Hepatocyte (in vitro differentiated cells): Measurements from ENCODE around the gene RPS6KA2. TPM values are rescaled to one million over a fixed set of nuclear protein-coding genes. Genes with fewer than 3 reads are reported as not detected.

Experiments
- DNase-seq: peaks from one replicate; pipeline ENCODE4 v3.0.0-alpha.2; 2016; ENCODE audit warnings: low spot score
- H2AFZ ChIP-seq: fragments of 200-600 bp; sonication (generic); 2 replicates; pipeline ENCODE4 v1.6.0; 2016; ENCODE audit warnings: antibody characterized with exemption, mild to moderate bottlenecking
- H3K27ac ChIP-seq: fragments of 200-600 bp; sonication (generic); 2 replicates; pipeline ENCODE4 v1.5.1; 2016; ENCODE audit warnings: mild to moderate bottlenecking
- H3K27me3 ChIP-seq: fragments of 200-600 bp; sonication (generic); 2 replicates; pipeline ENCODE4 v1.6.1; 2016
- H3K36me3 ChIP-seq: fragments of 200-600 bp; sonication (generic); replicated peaks from 2 replicates; pipeline ENCODE4 v1.5.1; 2016; ENCODE audit warnings: low read depth; ENCODE audit not compliant: insufficient read depth
- H3K4me1 ChIP-seq: fragments of 200-600 bp; sonication (generic); 2 replicates; pipeline ENCODE4 v1.5.1; 2016; ENCODE audit warnings: mild to moderate bottlenecking, moderate library complexity; ENCODE audit not compliant: insufficient read depth
- H3K4me2 ChIP-seq: fragments of 200-600 bp; sonication (generic); 2 replicates; pipeline ENCODE4 v1.6.0; 2016
- H3K4me3 ChIP-seq: fragments of 200-600 bp; sonication (generic); 2 replicates; pipeline ENCODE4 v1.5.1; 2016; ENCODE audit warnings: mild to moderate bottlenecking
- H3K79me2 ChIP-seq: fragments of 200-600 bp; sonication (generic); 2 replicates; pipeline ENCODE4 v1.6.0; 2017; ENCODE audit warnings: mild to moderate bottlenecking
- H3K9me2 ChIP-seq: fragments of 200-600 bp; sonication (generic); replicated peaks from 2 replicates; pipeline ENCODE4 v1.6.0; 2017; ENCODE audit warnings: mild to moderate bottlenecking; ENCODE audit not compliant: insufficient read depth
- H3K9me3 ChIP-seq: fragments of 200-600 bp; sonication (generic); 2 replicates; pipeline ENCODE4 v1.5.1; 2016; ENCODE audit warnings: low read depth, mild to moderate bottlenecking
- H4K20me1 ChIP-seq: fragments of 200-600 bp; sonication (generic); 2 replicates; pipeline ENCODE4 v1.6.0; 2016; ENCODE audit warnings: mild to moderate bottlenecking; ENCODE audit not compliant: insufficient read depth, poor library complexity, severe bottlenecking
- CTCF ChIP-seq: fragments of 200-600 bp; sonication (generic); IDR thresholded peaks from 2 replicates; pipeline ENCODE4 v1.5.1; 2016; ENCODE audit warnings: antibody characterized with exemption, mild to moderate bottlenecking; ENCODE audit not compliant: poor library complexity
- EZH2 ChIP-seq: fragments of 200-600 bp; sonication (generic); IDR thresholded peaks from 2 replicates; pipeline ENCODE4 v1.6.1; 2016; ENCODE audit warnings: antibody characterized with exemption, mild to moderate bottlenecking, borderline replicate concordance
- EZH2phosphoT487 ChIP-seq: fragments of 200-600 bp; sonication (generic); IDR thresholded peaks from one replicate; pipeline ENCODE4 v1.6.1; 2018; ENCODE audit warnings: antibody characterized with exemption, mild to moderate bottlenecking, low read depth, moderate library complexity; ENCODE audit not compliant: unreplicated experiment, severe bottlenecking
- WGBS: methylation state at CpG from one replicate; pipeline ENCODE4 v1.1.6; 2016; ENCODE audit warnings: low lambda C conversion rate; ENCODE audit errors: missing lambda C conversion rate; 5-methylcytosine and 5-hydroxymethylcytosine counted together
- polyA plus RNA-seq: library from polyadenylated mRNA; unstranded; fragments of >200 nt; fragmentation: Nextera tagmentation; extraction: Ambion mirVana; gene quantifications from 2 replicates; pipeline ENCODE4 v1.2.1, GENCODE V29; 2016
- total RNA-seq: library from RNA; depleted of rRNA; stranded (reverse); fragments of >200 nt; gene quantifications from 2 replicates; pipeline ENCODE4 v1.2.3, GENCODE V29; 2014

RPS6KA2 gene
- total and polyA plus RNA-seq, 2 experiments from 2014 or later, result 27.7 to 29.2 TPM

- no peak overlapping the region for H2AFZ ChIP-seq
- peaks cover 8% of the 10 kb centered on the region for H3K27me3 ChIP-seq
- no peaks in the 10 kb centered on the region for H3K79me2 ChIP-seq
- H4K20me1 ChIP-seq, result no peaks in the 10 kb centered on the region
- no peak overlapping the region for H3K27ac ChIP-seq
- DNase-seq, result no peak
- no peak overlapping the region for H3K4me3 ChIP-seq
- no peaks in the 10 kb centered on the region for H3K9me3 ChIP-seq
- no peaks in the 10 kb centered on the region for H3K9me2 ChIP-seq
- H3K4me1 ChIP-seq, result no peaks in the 10 kb centered on the region
- no peak overlapping the region for H3K4me2 ChIP-seq
- TF ChIP-seq CTCF, result no peak
- no peak for TF ChIP-seq EZH2phosphoT487
- TF ChIP-seq EZH2, result no peak
- no peaks in the 10 kb centered on the region for H3K36me3 ChIP-seq
- 87% methylated on average over 26 of the region's 26 CpGs for WGBS
Observed at GRCh38 chr6:166633732-166634535, 6.9 kb upstream of the RPS6KA2 start.

GRCh38 chr6:166632731-166633130 lies 5.7 kb upstream of the RPS6KA2 start:
- 91% methylated on average over 11 of the region's 11 CpGs for WGBS
- no peaks in the 10 kb centered on the region for H3K79me2 ChIP-seq

GRCh38 chr6:166630462-166630861 lies 3.4 kb upstream of the RPS6KA2 start:
- no peak for DNase-seq
- H3K27me3 ChIP-seq, result peaks cover 8% of the 10 kb centered on the region

More at GRCh38 chr6:166632731-166633130, 5.7 kb upstream of the RPS6KA2 start:
- H3K4me2 ChIP-seq, result no peak overlapping the region
- H4K20me1 ChIP-seq, result no peaks in the 10 kb centered on the region
- no peaks in the 10 kb centered on the region for H3K4me1 ChIP-seq
- no peak overlapping the region for H3K27ac ChIP-seq
- H3K4me3 ChIP-seq, result no peak overlapping the region
- no peak for TF ChIP-seq EZH2
- TF ChIP-seq EZH2phosphoT487, result no peak
- TF ChIP-seq CTCF, result no peak
- peaks cover 8% of the 10 kb centered on the region for H3K27me3 ChIP-seq
- H2AFZ ChIP-seq, result no peak overlapping the region
- H3K9me2 ChIP-seq, result no peaks in the 10 kb centered on the region
- no peaks in the 10 kb centered on the region for H3K9me3 ChIP-seq
- no peaks in the 10 kb centered on the region for H3K36me3 ChIP-seq
- no peak for DNase-seq

More at GRCh38 chr6:166630462-166630861, 3.4 kb upstream of the RPS6KA2 start:
- Histone ChIP-seq H3K4me1 (peaks cover 6% of the 10 kb centered on the region), H3K4me2 (no peak overlapping the region), H4K20me1 (no peaks in the 10 kb centered on the region), H3K79me2 (peaks cover 6% of the 10 kb centered on the region), H2AFZ (no peak overlapping the region), H3K9me3 (no peaks in the 10 kb centered on the region), H3K9me2 (no peaks in the 10 kb centered on the region), H3K27ac (no peak overlapping the region), H3K4me3 (no peak overlapping the region), H3K36me3 (no peaks in the 10 kb centered on the region)
- 84% methylated on average over 6 of the region's 6 CpGs for WGBS
- no peak for TF ChIP-seq EZH2
- TF ChIP-seq CTCF, result no peak
- no peak for TF ChIP-seq EZH2phosphoT487
